ENCODE measurements around the gene SERINC1.

The SERINC1 gene

GRCh38 chr6:122429323-122429722 is 42.3 kb downstream of the SERINC1 start:
- no peak for DNase-seq (ENCODE audit: low read depth)
- no peak overlapping the region for H3K4me3 ChIP-seq (ENCODE audit: low read depth, low read length)
- TF ChIP-seq MYC (IDR thresholded peaks at IDR 0.05; ENCODE audit: low read depth, low read length) (no peak), CTCF (IDR thresholded peaks at IDR 0.05; ENCODE audit: low read depth, low read length) (no peak), POLR2A (IDR thresholded peaks at IDR 0.05; ENCODE audit: extremely low read depth, insufficient read length) (no peak), MAX (IDR thresholded peaks at IDR 0.05; ENCODE audit: low read depth, low read length) (no peak)

DNA sequence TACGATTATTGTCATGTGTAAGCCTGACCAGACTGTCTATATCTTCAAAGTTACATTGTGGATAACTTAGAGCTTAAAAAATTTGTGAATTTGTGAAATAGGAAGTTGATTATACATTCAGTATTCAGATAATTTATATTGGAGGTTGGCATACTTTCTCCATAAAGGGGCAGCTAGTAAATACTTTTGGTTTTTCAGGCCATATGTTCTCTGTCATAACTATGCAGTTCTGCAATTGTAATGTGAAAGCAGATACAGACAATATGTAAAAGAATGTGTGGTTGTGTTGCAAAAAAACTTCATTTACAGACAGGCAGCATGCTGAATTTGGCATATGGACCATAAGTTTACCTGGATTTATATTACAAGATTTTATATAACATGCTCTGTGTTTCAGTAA is 42.8 kb downstream of the SERINC1 start:
- no peak for DNase-seq (ENCODE audit: low read depth)
- H3K4me3 ChIP-seq (ENCODE audit: low read depth, low read length) = no peak overlapping the region
- TF ChIP-seq MYC (IDR thresholded peaks at IDR 0.05; ENCODE audit: low read depth, low read length) = no peak
- no peak for TF ChIP-seq POLR2A (IDR thresholded peaks at IDR 0.05; ENCODE audit: extremely low read depth, insufficient read length)
- no peak for TF ChIP-seq MAX (IDR thresholded peaks at IDR 0.05; ENCODE audit: low read depth, low read length)
- TF ChIP-seq CTCF (IDR thresholded peaks at IDR 0.05; ENCODE audit: low read depth, low read length) = no peak

- no peak overlapping the region for H3K4me3 ChIP-seq (ENCODE audit: low read depth, low read length)
- DNase-seq (ENCODE audit: low read depth) = no peak
- TF ChIP-seq MAX (IDR thresholded peaks at IDR 0.05; ENCODE audit: low read depth, low read length) = no peak
- no peak for TF ChIP-seq POLR2A (IDR thresholded peaks at IDR 0.05; ENCODE audit: extremely low read depth, insufficient read length)
- no peak for TF ChIP-seq CTCF (IDR thresholded peaks at IDR 0.05; ENCODE audit: low read depth, low read length)
- TF ChIP-seq MYC (IDR thresholded peaks at IDR 0.05; ENCODE audit: low read depth, low read length) = no peak
These were observed 45.0 kb downstream of the SERINC1 start for GRCh38 chr6:122426597-122426996.

- DNase-seq (ENCODE audit: low read depth) = no peak
- no peak overlapping the region for H3K4me3 ChIP-seq (ENCODE audit: low read depth, low read length)
- no peak for TF ChIP-seq MAX (IDR thresholded peaks at IDR 0.05; ENCODE audit: low read depth, low read length)
- no peak for TF ChIP-seq MYC (IDR thresholded peaks at IDR 0.05; ENCODE audit: low read depth, low read length)
- no peak for TF ChIP-seq CTCF (IDR thresholded peaks at IDR 0.05; ENCODE audit: low read depth, low read length)
- TF ChIP-seq POLR2A (IDR thresholded peaks at IDR 0.05; ENCODE audit: extremely low read depth, insufficient read length) = no peak
These were observed 47.9 kb downstream of the SERINC1 start for GRCh38 chr6:122423734-122424133.

DNA sequence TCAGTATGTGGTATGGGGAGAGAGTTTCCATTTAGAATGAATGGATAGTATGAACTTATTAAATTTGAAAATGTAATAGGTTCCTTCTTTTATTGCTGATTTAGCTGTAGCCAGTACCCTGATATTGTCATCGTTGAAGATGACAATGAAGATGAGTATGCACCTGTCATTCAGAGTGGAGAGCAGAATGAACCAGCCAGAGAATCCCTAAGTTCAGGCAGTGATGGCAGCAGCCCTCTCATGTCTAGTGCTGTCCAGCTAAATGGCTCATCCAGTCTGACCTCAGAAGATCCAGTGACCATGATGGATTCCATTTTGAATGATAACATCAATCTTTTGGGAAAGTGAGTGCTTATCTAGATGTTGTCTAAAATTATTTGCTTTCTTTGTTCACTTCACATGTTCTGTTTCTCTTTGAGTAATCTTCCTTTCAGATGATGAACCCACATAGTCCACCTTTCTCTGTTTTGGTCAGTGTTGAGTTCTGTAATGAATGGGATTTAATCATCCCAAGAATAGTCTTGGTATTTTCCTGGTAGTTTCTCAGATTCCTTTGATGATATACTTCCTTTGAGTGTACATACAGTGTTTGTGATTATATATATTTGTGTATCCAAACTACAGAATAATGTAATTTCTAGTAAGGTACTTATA is 48.9 kb downstream of the SERINC1 start:
- TF ChIP-seq CTCF (IDR thresholded peaks at IDR 0.05; ENCODE audit: low read depth, low read length) = no peak
- H3K4me3 ChIP-seq (ENCODE audit: low read depth, low read length) = no peak overlapping the region
- DNase-seq (ENCODE audit: low read depth) = no peak

DNA sequence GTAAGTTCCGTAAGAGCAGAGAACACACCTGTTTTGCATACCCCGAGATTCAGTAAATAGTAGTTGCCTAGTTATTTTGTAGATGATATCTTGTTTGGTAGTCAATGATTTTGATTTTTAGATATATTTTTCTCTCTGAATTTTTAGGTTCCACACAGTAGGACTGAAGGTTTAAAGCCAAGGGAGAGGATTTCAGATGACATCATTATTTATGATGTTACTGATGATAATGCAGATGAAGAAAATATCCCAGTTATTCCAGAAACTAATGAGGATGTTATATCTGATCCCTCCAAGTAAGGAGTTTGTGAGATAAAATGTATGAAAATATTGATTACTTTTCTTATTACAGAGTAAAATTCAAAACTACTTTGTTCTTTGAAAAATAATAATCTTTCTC is 49.6 kb downstream of the SERINC1 start:
- no peak for DNase-seq (ENCODE audit: low read depth)
- H3K4me3 ChIP-seq (ENCODE audit: low read depth, low read length) = no peak overlapping the region
- TF ChIP-seq MAX (IDR thresholded peaks at IDR 0.05; ENCODE audit: low read depth, low read length) (no peak), CTCF (IDR thresholded peaks at IDR 0.05; ENCODE audit: low read depth, low read length) (no peak), MYC (IDR thresholded peaks at IDR 0.05; ENCODE audit: low read depth, low read length) (no peak), POLR2A (IDR thresholded peaks at IDR 0.05; ENCODE audit: extremely low read depth, insufficient read length) (no peak)

Measured in NB4 (cell line).